ENCODE results near the gene RASGEF1B.
"Not testable (repeated sequence)": the region's sequence is repeated elsewhere in the genome, so short reads cannot be mapped to it uniquely, and the experiment has no call there.

Gene RASGEF1B

DNA sequence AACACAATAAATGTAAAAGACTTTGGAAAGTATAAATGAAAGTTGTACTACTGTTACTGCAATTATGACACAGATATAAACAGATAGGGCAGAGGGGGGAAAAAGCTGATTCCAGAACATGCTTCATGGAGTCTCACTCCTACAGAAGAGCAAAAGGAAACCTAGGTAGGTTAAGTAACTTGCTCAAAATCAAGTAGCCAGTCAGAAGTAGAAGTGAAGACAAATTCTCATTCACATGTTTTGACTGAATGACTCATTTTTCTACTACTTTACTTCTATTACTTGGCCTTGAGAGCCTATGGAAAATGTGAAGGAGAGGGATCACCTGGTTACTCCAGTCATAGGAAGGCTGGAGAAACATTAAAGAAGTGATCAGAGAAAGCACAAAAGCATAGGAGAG, 23.6 kb upstream of the RASGEF1B start:
- H3K27me3 ChIP-seq (ENCODE audit: control insufficient read depth, insufficient read depth, low read length): no peaks in the 10 kb centered on the region
- H3K9ac ChIP-seq (ENCODE audit: low read depth, low read length): no peak overlapping the region
- H3K4me2 ChIP-seq (ENCODE audit: low read length): no peak overlapping the region
- H3K9me3 ChIP-seq (replicated peaks; ENCODE audit: low read length): no peaks in the 10 kb centered on the region
- no peaks in the 10 kb centered on the region for H3K36me3 ChIP-seq (ENCODE audit: insufficient read depth, low read length)
- no peak overlapping the region for H3K4me3 ChIP-seq (ENCODE audit: low read length)
- no peaks in the 10 kb centered on the region for H3K4me1 ChIP-seq (ENCODE audit: control insufficient read depth, insufficient read depth, low read length)

DNA sequence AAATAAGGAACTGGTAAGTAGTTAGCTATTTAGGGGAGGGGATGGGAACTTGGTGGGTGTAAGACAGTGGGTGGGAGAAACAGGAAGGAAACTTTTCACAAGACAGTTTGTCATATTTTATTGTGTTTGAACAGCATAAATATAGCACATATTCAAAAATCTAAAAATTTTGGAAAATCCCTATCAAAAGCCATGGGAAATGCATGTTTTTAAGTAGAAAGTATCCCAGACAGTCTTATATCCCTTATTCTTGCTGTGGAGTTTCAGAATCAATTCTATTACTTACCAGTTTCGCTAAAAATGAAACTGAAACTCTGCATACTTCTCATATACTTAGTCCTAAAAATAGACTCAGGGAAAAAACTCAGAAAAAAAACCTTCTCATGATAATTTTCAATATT, 22.3 kb upstream of the RASGEF1B start:
- H3K4me1 ChIP-seq (ENCODE audit: control insufficient read depth, insufficient read depth, low read length): no peaks in the 10 kb centered on the region
- no peaks in the 10 kb centered on the region for H3K27me3 ChIP-seq (ENCODE audit: control insufficient read depth, insufficient read depth, low read length)
- H3K9ac ChIP-seq (ENCODE audit: low read depth, low read length): no peak overlapping the region
- H3K36me3 ChIP-seq (ENCODE audit: insufficient read depth, low read length): no peaks in the 10 kb centered on the region
- no peak overlapping the region for H3K4me2 ChIP-seq (ENCODE audit: low read length)
- H3K4me3 ChIP-seq (ENCODE audit: low read length): no peak overlapping the region
- no peaks in the 10 kb centered on the region for H3K9me3 ChIP-seq (replicated peaks; ENCODE audit: low read length)

DNA sequence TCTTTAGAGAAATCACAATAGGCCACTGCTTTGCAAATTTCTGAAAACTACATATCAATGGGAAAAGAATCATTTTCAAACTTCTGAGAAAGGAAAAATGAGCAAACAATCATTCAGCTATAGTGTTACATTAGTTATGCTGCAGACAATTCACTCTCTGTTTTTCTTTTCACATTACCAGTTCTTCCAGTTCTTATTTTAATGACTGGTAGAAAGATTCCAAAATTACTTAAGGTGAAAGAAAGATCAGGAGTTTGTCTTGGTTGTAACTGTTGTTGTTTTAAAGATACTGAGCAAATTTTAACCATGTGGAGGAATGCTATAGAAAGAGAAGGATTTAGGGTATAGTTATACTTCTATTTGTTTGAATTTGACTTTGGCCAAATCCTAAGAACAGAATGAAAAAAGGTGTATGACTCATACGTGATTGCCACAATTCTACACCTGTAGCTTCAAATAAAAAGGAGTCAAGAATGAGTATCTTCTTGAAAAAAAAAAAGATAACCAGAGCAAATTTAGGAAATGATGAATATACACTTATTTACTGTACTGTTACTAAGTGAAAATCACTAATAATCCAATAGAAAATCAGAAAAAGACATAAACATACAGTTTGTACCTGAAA, 21.0 kb upstream of the RASGEF1B start:
- H3K36me3 ChIP-seq (ENCODE audit: insufficient read depth, low read length): no peaks in the 10 kb centered on the region
- H3K9me3 ChIP-seq (replicated peaks; ENCODE audit: low read length): no peaks in the 10 kb centered on the region
- no peak overlapping the region for H3K4me2 ChIP-seq (ENCODE audit: low read length)
- no peaks in the 10 kb centered on the region for H3K27me3 ChIP-seq (ENCODE audit: control insufficient read depth, insufficient read depth, low read length)
- no peak overlapping the region for H3K4me3 ChIP-seq (ENCODE audit: low read length)
- H3K9ac ChIP-seq (ENCODE audit: low read depth, low read length): no peak overlapping the region
- H3K4me1 ChIP-seq (ENCODE audit: control insufficient read depth, insufficient read depth, low read length): no peaks in the 10 kb centered on the region

DNA sequence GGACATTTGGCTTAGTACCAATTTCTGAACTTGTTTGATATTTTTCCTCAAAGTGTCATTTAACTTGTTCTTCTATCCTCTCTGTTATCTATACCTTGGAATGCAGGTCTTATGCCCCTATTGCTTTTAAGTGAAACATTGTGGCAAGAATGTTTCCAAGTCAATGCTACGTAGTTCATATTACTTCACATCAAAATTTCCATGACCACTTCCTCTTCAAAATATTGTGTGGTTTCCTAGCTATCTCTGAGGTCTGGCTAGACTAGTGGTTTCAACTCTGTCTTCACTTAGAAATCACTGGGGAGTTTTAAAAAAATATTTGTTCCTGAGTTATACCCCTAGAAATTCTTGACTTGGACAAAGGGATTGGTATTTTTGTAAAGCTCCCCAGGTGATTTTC, 20.2 kb upstream of the RASGEF1B start:
- Histone ChIP-seq H3K9ac (ENCODE audit: low read depth, low read length) (no peak overlapping the region), H3K9me3 (replicated peaks; ENCODE audit: low read length) (no peaks in the 10 kb centered on the region), H3K36me3 (ENCODE audit: insufficient read depth, low read length) (no peaks in the 10 kb centered on the region), H3K4me1 (ENCODE audit: control insufficient read depth, insufficient read depth, low read length) (no peaks in the 10 kb centered on the region), H3K4me3 (ENCODE audit: low read length) (no peak overlapping the region), H3K27me3 (ENCODE audit: control insufficient read depth, insufficient read depth, low read length) (no peaks in the 10 kb centered on the region), H3K4me2 (ENCODE audit: low read length) (no peak overlapping the region)

DNA sequence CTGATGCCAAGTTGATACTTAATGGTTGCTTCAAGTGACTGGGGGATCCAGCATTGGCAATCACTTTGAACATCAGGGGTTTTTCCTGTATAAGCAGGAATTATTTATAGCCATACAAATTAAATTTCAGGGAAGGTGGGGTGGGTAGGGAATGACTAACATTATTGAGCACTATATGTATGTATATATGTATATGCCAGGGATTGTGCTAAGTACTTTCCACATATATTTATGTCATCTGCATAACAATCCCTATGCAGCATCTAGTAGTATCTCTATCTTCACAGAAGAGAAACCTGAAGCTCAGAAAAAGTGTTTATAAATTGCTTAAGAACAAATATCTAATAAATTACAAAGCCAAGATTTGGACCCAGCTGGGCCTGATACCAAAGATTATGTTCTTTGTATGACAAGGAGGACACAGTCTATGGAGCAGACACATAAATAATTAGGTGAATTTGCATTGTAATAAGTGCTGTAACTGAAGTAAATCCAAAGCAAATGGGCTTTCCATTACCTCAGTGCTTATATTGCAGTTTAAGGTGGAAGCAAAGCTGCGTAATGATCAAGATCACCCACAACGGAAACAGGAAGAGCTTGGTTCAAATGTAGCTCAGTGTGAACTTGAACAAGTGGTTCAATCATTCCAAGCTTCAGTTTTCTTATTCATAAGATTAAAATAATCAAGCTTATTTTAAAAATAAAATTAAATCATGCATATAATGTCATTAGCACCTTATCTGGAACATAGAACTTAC, 18.9 kb upstream of the RASGEF1B start:
- Histone ChIP-seq H3K36me3 (ENCODE audit: insufficient read depth, low read length) (no peaks in the 10 kb centered on the region), H3K4me3 (ENCODE audit: low read length) (no peak overlapping the region), H3K9ac (ENCODE audit: low read depth, low read length) (no peak overlapping the region), H3K4me2 (ENCODE audit: low read length) (no peak overlapping the region), H3K4me1 (ENCODE audit: control insufficient read depth, insufficient read depth, low read length) (no peaks in the 10 kb centered on the region), H3K9me3 (replicated peaks; ENCODE audit: low read length) (no peaks in the 10 kb centered on the region), H3K27me3 (ENCODE audit: control insufficient read depth, insufficient read depth, low read length) (no peaks in the 10 kb centered on the region)

DNA sequence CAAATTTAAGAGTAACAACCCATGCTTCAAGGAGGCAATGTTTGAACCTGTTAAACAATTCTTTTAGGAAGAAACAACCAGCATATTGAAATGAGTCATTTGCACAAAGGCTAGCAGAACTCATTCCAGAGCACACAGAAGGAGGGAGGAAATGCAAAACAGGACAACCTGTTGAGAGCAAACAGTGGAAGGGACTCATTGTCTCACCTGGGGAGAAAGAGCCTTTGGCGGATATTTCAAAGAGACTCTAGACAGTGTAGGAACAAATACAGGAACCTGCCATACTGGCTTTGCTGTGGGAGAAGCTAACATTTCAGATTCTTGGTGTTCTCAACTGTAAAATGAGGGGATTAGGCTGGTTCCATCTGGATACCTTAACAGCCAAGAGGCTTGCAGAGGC, 14.8 kb upstream of the RASGEF1B start:
- Histone ChIP-seq H3K9ac (ENCODE audit: low read depth, low read length) (no peak overlapping the region), H3K36me3 (ENCODE audit: insufficient read depth, low read length) (no peaks in the 10 kb centered on the region), H3K27me3 (ENCODE audit: control insufficient read depth, insufficient read depth, low read length) (no peaks in the 10 kb centered on the region), H3K4me3 (ENCODE audit: low read length) (no peak overlapping the region), H3K4me2 (ENCODE audit: low read length) (no peak overlapping the region), H3K4me1 (ENCODE audit: control insufficient read depth, insufficient read depth, low read length) (no peaks in the 10 kb centered on the region), H3K9me3 (replicated peaks; ENCODE audit: low read length) (no peaks in the 10 kb centered on the region)

DNA sequence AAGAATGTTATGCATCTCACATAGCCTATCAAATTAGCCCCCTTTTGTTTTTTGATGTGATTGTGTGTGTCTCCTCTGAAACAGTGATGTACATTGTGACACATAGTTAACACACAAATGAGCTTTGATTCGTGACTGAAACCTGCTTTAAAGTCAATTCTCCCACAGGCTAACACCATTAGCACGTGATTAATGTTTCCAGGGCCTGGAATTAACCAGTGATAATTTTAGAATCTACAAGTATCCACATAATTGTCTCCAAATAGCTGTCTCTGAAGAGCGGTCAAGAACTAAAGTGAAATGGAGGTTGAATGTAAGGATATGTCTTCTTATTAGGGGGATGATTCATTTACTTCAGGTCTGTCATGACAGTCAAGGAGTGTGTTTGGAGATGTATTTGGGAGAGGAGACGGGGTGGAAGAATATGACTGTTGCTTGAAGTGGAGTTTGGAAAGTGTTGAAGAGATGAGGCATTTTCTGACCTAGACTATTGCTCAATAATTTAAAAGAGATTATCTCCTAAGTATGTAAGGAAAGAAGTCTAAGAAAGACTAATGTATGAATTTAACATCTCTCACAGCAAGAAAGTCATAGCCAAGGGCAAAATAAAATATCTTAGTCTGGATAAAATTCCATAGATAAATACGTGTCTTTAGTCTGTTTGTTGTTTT, 13.7 kb upstream of the RASGEF1B start:
- H3K27me3 ChIP-seq (ENCODE audit: control insufficient read depth, insufficient read depth, low read length): no peaks in the 10 kb centered on the region

DNA sequence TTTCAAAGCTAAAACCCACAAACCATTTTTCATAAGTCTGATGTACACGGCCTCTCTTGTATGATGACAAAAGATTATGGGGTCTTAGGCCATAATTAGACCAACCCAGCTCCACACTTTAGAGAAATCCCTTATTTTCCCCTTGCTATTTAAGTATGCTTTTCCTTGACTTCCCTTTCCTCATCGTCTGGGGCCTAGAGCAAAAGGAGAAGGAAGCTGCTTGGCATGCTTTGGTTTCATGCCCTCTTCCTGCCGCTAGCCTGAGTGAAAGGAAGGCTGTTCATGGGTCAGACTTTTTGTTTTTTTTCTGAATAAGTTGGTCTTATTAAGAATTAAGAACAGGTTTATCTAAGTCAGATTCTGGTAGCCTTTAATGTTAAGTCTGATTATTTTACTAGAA, 10.6 kb upstream of the RASGEF1B start:
- Histone ChIP-seq H3K4me1 (ENCODE audit: control insufficient read depth, insufficient read depth, low read length) (no peaks in the 10 kb centered on the region), H3K9ac (ENCODE audit: low read depth, low read length) (no peak overlapping the region), H3K36me3 (ENCODE audit: insufficient read depth, low read length) (no peaks in the 10 kb centered on the region), H3K27me3 (ENCODE audit: control insufficient read depth, insufficient read depth, low read length) (no peaks in the 10 kb centered on the region), H3K4me3 (ENCODE audit: low read length) (no peak overlapping the region), H3K9me3 (replicated peaks; ENCODE audit: low read length) (no peaks in the 10 kb centered on the region), H3K4me2 (ENCODE audit: low read length) (no peak overlapping the region)

More for the DNA sequence above, 13.7 kb upstream of the RASGEF1B start:
- Histone ChIP-seq H3K9me3 (replicated peaks; ENCODE audit: low read length) (no peaks in the 10 kb centered on the region), H3K4me3 (ENCODE audit: low read length) (no peak overlapping the region), H3K4me1 (ENCODE audit: control insufficient read depth, insufficient read depth, low read length) (no peaks in the 10 kb centered on the region), H3K9ac (ENCODE audit: low read depth, low read length) (no peak overlapping the region), H3K36me3 (ENCODE audit: insufficient read depth, low read length) (no peaks in the 10 kb centered on the region), H3K4me2 (ENCODE audit: low read length) (no peak overlapping the region)

DNA sequence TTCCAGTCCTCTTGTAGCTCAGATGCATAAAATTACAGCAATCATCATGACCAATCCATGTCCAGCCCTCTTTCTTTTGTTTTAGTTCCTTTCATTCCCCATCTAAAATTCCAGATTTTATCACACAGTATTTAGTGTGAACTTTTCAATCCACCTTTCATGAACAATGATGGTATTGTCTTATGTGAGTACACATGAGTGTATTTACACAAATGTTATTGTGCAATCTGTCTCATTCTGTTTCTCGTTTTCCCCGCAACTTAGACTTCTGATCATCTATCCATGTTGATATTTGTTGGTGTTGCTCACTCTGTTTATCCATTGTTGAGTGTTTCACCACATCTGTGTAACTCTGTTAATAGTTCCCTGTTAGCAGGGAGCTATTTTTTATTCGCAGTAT, 9.4 kb upstream of the RASGEF1B start:
- no peaks in the 10 kb centered on the region for H3K36me3 ChIP-seq (ENCODE audit: insufficient read depth, low read length)
- no peak overlapping the region for H3K4me3 ChIP-seq (ENCODE audit: low read length)
- H3K4me2 ChIP-seq (ENCODE audit: low read length): no peak overlapping the region

DNA sequence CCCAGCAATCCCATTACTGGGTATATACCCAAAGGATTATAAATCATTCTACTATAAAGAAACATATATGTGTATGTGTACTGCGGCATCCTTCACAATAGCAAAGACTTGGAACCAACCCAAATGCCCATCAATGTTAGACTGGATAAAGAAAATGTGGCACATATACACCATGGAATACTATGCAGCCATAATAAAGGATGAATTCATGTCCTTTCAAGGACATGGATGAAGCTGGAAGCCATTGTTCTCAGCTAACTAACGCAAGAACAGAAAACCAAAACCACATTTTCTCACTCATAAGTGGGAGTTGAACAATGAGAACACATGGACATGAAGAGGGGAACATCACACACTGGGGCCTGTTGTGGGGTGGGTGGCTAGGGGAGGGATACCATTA, 7.9 kb upstream of the RASGEF1B start:
- H3K9ac ChIP-seq (ENCODE audit: low read depth, low read length); H3K4me2 ChIP-seq (ENCODE audit: low read length); H3K36me3 ChIP-seq (ENCODE audit: insufficient read depth, low read length); H3K4me1 ChIP-seq (ENCODE audit: control insufficient read depth, insufficient read depth, low read length); H3K4me3 ChIP-seq (ENCODE audit: low read length); H3K9me3 ChIP-seq (replicated peaks; ENCODE audit: low read length); H3K27me3 ChIP-seq (ENCODE audit: control insufficient read depth, insufficient read depth, low read length): not testable (repeated sequence)

More for the DNA sequence above, 9.4 kb upstream of the RASGEF1B start:
- Histone ChIP-seq H3K27me3 (ENCODE audit: control insufficient read depth, insufficient read depth, low read length) (no peaks in the 10 kb centered on the region), H3K4me1 (ENCODE audit: control insufficient read depth, insufficient read depth, low read length) (no peaks in the 10 kb centered on the region), H3K9me3 (replicated peaks; ENCODE audit: low read length) (no peaks in the 10 kb centered on the region), H3K9ac (ENCODE audit: low read depth, low read length) (no peak overlapping the region)

DNA sequence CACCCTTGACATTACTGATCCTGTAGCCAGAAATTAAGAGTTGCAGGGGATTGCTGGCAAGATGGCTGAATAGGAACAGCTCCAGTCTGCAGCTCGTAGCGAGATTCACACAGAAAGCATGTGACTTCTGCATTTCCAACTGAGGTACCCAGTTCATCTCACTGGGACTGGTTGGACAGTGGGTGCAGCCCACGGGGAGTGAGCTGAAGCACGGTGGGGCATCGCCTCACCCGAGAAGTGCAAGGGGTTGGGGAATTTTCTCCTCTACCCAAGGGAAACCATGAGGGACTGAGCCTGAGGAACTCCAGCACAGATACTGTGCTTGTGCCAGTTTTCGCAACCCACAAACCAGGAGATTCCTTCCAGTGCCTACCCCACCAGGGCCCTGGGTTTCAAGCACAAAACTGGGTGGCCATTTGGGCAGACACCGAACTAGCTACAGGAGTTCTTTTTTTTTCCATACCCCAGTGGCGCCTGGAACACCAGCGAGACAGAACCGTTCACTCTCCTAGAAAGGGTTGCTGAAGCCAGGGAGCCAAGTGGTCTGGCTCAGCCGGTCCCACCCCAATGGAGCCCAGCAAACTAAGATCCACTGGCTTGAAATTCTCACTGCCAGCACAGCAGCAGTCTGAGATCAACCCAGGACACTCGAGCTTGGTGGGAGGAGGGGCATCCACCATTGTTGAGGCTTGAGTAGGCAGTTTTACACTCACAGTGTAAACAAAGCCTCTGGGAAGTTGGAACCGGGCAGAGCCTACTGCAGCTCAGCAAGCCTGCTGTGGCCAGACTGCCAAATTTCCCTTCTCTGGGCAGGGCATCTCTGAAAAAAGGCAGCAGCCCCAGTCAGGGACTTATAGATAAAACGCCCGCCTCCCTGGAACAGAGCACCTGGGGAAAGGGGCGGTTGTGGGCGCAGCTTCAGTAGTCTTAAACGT, 1.9 kb upstream of the RASGEF1B start:
- peaks cover 20% of the 10 kb centered on the region for H3K4me1 ChIP-seq (ENCODE audit: control insufficient read depth, insufficient read depth, low read length)
- not testable (repeated sequence) for H3K9me3 ChIP-seq (replicated peaks; ENCODE audit: low read length); H3K9ac ChIP-seq (ENCODE audit: low read depth, low read length); H3K36me3 ChIP-seq (ENCODE audit: insufficient read depth, low read length); H3K4me2 ChIP-seq (ENCODE audit: low read length); H3K4me3 ChIP-seq (ENCODE audit: low read length)
- H3K27me3 ChIP-seq (ENCODE audit: control insufficient read depth, insufficient read depth, low read length): peaks cover 36% of the 10 kb centered on the region

All from skeletal muscle satellite cell (primary cell).